ENCODE measurements around the gene NRTN. TPM values are rescaled to one million over a fixed set of nuclear protein-coding genes. Genes with fewer than 3 reads are reported as not detected.

Gene NRTN
- polyA plus RNA-seq, 1 donor = 2.6 TPM

DNA sequence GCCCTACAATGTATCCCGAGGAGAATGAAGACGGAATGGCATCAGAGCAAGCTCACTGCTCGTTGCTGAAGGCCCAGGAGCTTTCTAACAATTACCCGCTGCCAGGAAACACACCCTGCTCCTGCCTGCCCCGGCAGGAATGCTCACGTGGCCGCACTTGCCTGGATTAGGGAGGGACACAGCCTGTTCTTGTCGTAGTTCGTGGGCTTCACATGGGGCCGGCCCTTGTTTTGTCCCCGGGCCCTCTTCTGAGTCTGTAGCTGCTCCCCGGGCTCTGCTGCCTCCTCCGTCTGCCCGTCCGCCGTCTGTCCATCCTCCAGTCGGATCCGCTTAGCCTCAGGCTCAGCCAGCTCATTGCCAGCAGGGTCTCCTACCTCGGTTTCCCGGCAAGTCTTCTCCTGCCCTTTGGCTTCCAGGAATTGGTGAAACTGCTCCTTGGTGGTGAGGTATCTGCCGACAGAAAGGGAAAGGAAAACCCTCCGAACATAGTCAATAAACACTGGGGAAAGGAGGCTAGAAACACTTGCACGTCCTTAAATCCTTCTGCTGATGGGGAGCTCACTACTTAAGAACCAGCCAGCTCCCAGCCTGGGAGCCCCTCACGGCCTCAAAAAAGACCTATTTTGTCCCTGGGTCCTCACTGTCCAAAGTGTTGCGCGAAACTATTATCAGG is 14.8 kb upstream of the NRTN start:
- DNase-seq = no peak

- DNase-seq = peak; percentile 95
These were observed 14.0 kb upstream of the NRTN start, which contains the start of gene DUS3L for GRCh38 chr19:5790559-5791520. Gene DUS3L, minus strand, starts transcription at chr19:5791163. Its CDS starts 22 bp downstream, at chr19:5791141.

- DNase-seq = no peak
These were observed 12.6 kb upstream of the NRTN start for GRCh38 chr19:5792224-5792623.

- no peak for DNase-seq
These were observed 11.7 kb upstream of the NRTN start for GRCh38 chr19:5793188-5793587.

- DNase-seq = no peak
These were observed 9.4 kb upstream of the NRTN start for GRCh38 chr19:5795382-5795919.

DNA sequence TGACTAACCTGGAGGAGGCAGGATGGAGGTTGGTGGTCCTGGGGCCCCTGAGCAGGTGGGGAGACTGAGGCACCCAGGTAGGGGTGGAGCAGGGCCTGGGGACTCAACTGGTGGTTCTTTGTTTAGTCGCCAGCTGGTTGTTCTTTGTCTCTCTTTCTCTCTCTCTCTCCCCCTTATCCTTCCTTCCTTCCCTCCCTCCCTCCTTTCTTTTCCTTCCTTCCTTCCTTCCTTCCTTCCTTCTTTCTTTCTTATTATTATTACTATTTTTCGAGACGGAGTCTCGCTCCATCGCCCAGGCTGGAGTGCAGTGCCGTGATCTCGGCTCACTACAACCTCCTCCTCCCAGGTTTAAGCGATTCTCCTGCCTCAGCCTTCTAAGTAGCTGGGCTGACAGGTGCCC is 6.6 kb upstream of the NRTN start:
- DNase-seq = no peak

DNA sequence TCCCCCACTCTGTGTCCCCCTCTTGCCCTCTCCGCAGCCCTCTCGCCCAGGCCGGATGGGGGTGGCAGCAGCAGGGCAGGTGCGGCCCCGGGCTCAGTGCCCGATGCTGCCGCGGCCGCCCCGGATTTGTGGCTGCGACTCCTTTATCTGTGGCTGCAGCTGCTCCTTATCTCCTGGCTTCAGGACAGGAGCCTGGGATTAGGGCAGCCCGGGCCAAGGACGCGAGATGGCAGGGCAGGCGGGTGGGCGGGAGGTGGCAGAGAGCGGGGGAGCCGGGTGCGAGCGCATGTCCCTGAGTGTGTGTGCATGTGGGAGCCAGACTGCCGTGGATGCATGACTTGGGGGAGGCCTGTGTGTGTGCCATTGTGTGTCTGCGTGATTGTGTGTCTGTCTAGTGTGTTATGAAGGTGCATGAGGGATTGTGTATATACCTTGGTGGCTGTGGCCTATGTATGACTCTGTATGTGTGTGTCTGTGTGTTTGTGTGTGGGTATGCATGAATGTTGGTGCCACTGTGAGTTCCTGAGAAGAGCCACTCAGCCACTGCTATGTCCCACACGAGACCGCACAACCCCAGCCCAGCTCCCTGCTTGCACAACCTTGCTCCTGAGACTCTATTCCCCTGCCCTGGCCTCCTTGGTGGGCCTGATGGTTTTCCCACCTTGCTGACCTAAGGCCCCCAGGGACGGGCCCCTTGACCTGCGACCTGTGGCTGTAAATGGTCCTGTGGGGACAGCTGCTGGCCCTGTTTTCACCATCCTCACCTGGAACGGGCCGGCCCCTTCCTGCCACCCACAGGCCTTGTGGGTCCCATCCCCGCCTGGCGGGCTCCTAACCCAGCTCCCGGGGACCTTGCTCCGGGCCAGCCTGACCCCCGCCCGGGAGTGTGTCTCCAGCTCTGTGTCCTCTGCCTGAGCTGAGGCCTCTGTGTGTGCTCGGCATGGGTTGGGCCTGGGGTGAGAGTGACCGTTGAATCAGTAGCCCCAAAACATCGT is 5.3 kb upstream of the NRTN start:
- DNase-seq = no peak

DNA sequence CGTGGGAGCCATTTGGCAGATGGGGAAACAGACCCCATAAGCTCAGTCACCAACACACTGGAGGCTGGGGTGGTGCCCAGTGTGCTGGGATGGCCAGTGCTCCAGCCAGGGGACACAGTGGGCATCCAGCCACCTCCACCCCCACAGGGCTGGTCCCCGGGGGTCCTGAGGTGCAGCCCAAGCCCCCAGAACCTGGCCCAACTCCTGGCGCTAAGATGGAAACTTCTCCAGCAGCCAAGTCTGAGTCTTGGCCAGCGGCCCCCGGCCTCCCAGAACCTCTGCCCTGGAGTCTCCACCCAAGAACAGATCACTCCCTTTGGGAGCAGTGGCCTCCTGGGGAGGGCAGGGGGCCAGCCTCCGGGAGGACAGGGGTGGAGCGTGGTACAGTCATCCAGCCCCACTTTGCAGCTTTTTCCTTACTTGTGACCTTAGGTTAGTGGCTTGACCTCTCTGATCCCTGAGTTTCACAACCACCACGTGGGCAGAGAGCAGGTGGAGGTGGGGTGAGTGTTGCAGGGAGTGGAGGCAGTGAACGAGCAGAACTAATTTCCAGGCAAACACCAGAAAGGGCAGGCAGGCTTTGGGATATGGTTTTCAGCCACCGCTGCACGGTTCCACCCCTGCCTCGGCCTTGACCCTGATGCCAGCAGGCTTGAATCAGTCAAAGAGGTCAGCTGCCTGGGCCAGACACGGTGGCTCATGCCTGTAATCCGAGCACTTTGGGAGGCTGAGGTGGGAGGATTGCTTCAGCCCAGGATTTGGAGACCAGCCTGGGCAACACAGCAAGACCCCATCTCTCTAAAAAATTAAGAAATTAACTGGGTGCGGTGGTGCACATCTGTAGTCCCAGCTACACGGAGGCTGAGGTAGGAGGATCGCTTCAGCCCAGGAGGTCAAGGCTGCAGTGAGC is 4.3 kb upstream of the NRTN start:
- DNase-seq = no peak

GRCh38 chr19:5801796-5802619 is 2.9 kb upstream of the NRTN start:
- peak; percentile 67 for DNase-seq

DNA sequence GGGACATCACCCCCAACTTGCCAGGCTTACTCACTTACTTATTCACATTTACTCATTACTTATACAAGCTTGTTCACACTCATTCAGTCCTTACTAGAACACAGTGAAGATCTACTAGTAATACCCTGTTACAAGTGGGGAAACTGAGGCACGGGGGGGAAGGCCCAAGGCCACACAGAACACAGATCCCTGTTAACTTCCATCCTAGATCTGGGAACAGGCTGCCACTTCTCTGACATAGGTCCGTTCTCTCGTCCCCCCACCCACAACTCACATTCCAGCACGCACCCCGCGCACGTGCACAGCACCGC is 1.5 kb upstream of the NRTN start:
- DNase-seq = no peak

DNA sequence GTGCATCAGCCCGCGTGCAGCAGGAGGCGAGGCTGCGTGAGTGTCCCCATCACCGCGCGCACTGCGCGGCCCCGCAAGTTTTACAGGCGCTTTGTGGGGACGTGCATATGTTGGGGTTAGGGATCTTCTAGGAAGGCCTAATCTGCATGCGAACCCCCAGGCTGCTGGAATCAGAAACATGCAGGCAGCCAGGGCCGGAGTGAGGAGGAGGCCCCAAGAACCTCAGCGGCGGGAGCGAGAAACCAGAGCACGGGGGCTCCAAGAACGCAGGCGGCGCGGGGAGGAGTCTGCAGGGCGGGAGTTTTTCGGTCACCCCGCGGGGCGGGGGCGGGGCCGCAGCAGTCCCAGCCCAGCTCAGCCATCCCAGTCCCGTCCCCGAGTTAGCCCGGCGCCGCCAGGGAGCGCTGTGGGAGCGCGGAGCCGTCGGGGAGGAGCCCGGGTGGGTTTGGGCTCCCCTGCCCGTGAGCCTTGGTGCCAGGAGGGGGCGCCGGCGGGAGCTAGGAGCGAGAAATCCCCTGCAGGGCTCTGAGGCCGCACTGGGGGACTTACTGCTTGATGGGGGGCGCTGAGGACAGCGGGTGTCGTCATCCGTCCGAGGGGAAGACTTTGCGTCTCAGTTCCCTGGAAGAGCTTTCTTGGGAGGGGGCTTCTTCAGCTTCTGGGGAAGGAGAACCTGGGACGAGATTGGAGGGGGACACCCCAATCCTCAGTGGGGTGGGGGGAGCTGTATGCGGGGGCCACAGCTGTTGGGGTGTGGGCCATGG is 933 bp upstream of the NRTN start:
- DNase-seq = peak; percentile 93

DNA sequence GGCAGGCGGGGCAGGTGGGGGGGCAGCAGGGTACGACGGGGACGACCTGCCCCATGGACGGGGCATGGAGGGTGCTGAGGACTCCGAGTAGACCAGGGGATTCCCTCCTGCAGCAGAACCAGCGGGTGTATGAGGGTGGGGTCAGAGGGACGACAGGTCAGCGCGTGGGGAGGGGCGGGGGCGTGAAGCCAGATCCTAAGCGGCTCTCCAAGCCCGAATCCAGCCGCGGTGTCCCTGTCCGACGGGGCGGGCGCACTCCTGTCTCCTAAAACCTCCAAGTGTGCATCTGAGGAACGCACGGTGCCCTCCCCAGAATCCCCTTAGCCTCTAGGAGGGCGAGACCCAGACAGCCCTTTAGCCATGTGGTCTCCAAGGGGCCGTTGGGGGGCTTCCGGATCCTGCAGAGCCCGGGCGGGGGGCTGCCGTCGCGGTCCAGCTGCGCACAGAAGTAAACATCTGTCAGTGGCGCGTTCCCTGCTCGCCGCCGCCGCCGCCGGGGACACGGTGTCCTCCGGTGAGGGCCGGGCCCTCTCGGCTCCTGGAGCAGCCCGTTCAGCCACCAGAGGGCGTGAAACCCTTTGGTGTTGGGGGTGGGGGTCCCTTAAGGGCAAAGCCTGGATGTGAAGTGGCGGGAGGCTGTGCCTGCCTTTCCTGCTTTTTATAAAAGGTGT is 730 bp downstream of the NRTN start:
- peak; percentile 86 for DNase-seq

DNA sequence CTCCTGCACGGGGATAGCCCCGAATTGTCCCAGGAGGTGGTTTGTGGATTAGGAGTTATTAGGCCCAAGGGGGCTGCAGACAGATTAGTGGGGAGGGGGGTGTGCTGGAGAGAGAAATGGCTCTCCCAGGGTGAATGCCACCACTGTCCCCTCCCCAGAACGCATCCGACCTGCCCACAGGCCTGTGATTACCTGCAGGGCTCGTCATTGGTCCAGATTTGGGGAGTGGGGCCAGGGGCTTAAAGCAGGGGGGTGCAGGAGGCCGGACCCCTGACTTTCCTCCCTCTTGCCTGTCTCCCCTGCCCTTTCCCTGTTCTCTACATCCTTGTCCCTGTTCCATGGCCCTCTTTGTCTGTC is 1.2 kb downstream of the NRTN start:
- no peak for DNase-seq

GRCh38 chr19:5806905-5807304 is 2.0 kb downstream of the NRTN start:
- no peak for DNase-seq

GRCh38 chr19:5808120-5808816 is 3.4 kb downstream of the NRTN start:
- no peak for DNase-seq

GRCh38 chr19:5809053-5809452 is 4.2 kb downstream of the NRTN start:
- no peak for DNase-seq

DNA sequence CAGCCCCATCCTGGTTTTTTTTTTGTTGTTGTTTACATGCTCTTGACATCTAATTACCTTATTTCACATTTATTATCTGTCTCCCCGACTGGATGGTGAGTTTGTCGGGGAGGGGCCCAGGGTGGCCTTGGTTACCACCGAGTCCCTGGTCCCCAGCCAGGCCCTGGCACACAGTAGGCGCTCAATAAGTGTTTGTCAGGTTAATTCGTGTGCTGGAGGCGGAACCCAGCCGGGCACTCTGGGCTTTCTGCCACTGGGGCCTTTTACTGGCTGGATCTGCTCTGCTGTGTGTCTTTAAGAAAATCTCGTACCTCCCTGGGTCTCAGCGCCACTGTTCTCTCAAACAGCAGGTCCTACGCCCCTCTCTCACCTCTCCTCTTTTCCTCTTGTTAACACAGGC is 4.6 kb downstream of the NRTN start:
- no peak for DNase-seq

DNA sequence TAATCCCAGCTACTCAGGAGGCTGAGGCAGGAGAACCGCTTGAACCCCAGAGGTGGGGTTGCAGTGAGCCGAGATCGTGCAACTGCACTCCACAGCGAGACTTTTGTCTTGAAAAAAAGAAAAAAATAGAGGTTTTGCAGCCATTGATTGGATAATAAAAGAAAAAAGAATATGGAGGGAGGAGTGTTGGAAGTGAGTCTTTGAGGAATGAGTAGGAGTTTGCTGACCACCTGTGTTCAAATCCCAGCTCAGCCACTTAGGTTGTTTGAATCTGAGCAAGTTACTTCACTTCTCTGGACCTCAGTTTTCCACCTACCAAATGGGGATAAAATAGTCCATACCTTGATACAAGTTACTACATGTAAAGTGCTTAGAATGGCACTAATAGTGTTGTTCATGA is 6.2 kb downstream of the NRTN start:
- DNase-seq = no peak
